ENCODE results near the gene CPT1C.

DNA sequence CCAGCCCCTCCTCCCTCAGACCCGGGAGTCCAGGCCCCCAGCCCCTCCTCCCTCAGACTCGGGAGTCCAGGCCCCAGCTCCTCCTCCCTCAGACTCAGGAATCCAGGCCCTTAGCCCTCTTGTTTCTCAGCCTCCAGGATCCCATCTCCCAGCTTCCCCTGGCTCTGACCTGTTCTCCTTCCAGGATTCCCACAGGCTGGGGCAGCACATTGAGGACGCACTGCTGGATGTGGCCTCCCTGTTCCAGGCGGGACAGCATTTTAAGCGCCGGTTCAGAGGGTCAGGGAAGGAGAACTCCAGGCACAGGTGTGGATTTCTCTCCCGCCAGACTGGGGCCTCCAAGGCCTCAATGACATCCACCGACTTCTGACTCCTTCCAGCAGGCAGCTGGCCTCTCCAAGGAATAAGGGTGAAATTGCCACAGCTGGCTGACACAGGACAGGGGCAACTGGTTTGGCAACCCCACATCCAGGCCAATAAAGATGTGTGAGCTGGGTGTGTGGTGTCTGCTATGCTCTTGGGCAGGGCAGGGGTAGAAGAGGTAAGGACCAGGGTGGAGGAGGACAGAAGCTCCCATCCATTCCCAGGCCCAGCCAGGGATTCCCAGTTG lies 22.4 kb downstream of the CPT1C start:
- TF ChIP-seq, protein P1, sequence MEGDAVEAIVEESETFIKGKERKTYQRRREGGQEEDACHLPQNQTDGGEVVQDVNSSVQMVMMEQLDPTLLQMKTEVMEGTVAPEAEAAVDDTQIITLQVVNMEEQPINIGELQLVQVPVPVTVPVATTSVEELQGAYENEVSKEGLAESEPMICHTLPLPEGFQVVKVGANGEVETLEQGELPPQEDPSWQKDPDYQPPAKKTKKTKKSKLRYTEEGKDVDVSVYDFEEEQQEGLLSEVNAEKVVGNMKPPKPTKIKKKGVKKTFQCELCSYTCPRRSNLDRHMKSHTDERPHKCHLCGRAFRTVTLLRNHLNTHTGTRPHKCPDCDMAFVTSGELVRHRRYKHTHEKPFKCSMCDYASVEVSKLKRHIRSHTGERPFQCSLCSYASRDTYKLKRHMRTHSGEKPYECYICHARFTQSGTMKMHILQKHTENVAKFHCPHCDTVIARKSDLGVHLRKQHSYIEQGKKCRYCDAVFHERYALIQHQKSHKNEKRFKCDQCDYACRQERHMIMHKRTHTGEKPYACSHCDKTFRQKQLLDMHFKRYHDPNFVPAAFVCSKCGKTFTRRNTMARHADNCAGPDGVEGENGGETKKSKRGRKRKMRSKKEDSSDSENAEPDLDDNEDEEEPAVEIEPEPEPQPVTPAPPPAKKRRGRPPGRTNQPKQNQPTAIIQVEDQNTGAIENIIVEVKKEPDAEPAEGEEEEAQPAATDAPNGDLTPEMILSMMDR (IDR thresholded peaks at IDR 0.05): no peak
- no peak for TF ChIP-seq POLR2A (IDR thresholded peaks at IDR 0.05)
